ENCODE results near the gene DIP2C.
"Not testable (repeated sequence)": the region's sequence is repeated elsewhere in the genome, so short reads cannot be mapped to it uniquely, and the experiment has no call there.

The DIP2C gene

DNA sequence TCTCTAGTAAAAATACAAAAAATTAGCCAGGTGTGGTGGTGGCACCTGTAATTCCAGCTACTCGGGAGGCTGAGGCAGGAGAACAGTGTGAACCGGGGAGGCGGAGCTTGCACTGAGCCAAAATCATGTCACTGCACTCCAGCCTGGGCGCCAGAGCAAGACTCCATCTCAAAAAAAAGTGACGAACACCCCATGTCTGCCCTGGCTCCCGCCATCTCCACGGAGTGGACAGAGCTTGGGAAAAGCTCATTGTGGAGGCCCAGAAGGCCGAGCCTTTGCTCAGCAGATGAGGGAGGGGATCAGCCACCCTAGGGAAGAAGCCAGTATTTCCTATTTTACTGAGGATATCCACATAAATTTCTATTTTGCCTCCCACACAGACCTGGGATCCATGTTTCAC lies 136.8 kb downstream of the DIP2C start:
- DNase-seq, result no peak

DNA sequence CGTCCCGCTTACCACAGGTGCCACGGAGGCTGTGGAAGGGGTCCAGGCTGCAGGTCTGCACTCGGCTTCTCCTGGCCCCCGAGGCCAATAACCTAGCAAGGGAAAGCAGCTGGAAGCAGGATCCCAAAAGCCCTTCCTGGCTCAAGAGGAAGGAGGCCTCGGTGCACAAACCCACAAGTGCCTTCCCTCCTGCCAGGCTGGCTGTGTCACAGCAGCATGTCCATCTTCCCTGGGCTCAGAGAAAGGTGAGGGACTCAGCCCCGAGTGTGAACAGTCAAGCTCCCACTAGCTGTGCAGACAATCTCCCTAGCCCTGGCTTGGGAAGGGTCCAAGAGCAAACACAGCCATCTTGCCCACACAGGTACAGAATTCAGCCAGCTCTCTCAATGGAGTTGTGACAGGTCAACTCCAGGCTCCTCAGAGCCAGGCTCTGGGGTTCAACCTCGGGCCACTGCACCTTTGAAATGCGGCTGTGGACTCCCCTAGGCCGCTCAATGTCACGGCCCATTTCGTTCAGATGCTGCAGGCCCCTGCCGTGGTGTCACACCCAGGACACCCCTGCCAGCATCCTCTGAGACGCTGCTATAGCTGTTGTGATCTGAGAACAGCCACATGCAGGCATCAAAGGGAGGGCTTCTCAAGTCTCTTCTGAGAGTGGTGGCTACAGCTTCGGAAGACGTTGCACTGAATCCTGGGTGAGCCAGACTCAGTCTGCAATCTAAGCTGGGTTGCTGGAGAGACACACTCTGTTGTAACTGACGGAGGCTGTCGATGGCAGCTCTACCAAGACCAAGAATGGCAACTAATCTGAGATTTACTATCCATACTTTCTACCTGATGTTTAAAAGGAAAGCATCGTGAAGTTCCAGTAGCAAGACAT lies 137.9 kb downstream of the DIP2C start:
- DNase-seq, result no peak

DNA sequence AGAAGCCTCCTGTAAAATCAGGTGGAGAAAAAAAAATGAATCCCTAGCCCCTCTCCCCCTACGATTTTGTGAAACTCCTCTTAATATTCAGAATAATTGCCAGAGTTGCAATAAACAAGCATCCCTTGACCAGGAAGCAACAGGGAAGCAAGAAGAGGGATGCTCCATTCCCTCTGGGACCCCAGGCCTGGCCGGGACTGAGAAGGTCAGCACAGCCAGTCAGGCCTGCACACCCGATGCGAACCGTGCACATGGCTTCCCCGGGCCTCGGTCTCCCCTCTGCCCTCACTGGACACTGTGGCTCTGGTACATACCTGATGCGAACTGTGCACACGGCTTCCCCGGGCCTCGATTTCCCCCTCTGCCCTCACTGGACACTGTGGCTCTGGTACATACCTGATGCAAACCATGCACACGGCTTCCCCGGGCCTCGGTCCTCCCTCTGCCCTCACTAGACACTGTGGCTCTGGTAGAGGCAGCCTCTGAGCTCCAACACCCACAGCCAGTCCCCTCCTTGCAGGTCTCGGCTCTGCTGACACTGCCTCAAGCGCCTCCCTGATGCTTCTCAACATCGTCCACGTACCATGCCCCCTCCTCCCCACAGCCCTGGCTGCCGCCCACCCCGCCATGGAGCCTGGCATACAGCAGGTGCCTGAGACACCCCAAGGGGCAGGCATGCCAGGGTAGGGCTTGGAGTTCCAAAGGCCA lies 138.6 kb downstream of the DIP2C start:
- no peak for DNase-seq

DNA sequence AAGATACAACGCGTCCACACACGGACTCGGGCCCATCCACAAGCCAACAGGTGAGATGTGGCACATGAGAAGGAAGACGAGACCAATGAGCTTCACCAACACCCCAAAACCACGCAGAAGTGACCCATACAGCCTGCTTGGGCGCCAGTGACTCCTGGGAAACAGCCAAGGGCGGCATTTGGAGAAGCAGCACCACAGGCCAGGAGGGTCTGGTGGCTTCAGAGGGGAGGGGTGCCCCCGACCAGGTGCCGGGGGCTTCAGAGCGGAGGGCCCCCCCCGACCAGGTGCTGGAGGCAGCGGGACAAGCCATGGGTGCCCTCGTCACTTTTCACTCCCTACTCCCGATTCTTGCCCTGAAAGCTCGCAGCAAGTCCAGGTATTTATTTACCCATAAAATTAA lies 140.1 kb downstream of the DIP2C start:
- no peak for DNase-seq

DNA sequence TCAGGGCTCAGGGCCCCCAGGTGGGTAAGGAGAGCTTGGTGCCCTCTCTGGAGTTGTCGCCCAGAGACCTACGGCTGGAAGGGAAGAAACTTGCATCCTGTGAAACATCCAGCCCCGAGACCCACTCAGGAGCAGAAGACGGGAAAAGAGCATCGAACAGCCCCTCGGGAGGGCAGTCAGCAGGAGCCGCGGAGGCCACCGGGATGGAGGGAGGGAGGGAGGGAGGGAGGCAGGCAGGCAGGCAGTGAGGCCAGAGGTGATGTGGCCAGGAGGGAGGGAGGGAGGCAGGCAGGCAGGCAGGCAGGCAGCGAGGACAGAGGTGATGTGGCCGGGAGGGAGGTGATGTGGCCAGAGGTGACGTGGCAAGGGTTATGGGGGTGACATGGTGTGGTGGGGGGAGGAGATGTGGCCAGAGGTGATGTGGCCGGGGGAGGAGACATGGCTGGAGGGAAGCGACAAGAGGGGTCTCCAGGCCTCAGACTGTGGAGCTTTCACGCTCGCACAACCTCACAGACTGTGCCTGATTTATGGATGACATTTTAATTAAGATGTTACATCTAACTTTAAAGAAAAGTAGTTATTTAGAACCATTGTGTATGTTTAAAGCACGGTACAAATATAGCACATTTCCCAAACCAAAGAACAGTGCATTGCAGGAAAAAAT lies 141.1 kb downstream of the DIP2C start:
- no peak for DNase-seq

DNA sequence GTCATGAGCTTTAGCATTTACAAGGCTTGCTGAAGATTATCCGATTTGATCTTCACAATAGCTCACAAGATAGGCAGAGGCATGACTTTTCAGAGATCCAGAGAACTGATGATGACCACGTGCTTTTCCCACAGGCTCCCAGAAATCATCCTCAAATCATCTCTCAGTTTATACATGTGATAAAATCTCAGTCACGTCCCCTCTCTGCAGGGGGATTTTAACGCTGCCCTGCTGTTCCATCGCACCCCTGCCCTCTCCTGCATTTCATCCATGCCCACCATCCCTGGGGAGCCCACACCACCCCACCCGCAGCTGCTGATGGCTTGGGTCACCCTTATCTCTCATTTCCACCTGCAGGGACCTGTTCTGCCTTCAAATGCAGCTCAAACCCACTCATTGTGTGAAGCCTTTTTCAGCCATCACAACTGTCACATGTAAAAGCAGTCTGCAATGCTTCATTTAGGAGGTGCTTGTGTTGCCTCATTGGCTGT lies 141.8 kb downstream of the DIP2C start:
- no peak for DNase-seq

DNA sequence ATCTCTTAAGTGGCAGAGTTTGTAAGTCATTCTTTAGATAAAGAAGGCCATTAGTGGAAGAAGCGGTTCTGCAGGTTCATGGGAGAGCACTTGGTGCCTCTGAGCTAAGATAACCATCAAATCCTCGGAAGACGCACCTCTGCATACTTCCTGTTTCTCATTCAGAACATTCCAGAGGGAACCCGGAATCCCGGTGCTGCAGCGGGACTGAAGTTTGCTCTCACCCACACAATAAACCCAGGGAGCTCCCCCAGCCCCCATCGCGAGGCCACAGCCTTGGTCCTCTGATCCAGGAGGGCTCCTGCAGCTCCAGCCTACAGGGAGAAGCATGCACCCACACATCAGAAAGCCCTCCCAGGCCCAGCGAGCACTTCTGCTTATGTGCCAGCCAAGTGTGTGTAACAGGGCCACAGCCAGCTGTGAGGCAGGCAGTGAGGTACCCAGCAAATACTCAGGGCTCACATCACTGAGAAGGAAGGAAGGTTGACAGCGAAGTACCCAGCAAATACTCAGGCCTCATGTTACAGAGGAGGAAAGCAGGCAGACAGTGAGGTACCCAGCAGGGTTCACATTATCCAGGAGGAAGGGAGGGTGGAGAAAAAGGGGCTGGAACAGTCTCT lies 142.4 kb downstream of the DIP2C start:
- no peak for DNase-seq

DNA sequence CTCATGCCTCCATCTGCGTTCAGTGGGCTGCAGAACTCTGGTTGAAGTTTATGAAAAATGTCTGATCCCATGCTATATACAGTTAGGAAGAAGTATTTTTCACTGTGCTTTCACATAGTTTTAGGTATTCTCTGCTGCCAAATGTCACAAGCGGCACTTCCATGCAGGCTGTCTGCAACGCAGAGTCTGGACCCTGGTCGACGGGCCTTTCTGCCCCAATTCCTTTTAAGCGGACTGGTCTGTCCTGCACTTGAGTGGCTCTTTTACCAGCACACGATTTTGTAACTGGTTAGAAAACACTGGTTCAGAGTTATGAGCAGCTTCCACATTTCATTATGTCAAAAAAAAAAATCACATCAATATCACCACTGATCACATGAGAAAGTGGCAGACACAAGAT lies 143.0 kb downstream of the DIP2C start:
- no peak for DNase-seq

DNA sequence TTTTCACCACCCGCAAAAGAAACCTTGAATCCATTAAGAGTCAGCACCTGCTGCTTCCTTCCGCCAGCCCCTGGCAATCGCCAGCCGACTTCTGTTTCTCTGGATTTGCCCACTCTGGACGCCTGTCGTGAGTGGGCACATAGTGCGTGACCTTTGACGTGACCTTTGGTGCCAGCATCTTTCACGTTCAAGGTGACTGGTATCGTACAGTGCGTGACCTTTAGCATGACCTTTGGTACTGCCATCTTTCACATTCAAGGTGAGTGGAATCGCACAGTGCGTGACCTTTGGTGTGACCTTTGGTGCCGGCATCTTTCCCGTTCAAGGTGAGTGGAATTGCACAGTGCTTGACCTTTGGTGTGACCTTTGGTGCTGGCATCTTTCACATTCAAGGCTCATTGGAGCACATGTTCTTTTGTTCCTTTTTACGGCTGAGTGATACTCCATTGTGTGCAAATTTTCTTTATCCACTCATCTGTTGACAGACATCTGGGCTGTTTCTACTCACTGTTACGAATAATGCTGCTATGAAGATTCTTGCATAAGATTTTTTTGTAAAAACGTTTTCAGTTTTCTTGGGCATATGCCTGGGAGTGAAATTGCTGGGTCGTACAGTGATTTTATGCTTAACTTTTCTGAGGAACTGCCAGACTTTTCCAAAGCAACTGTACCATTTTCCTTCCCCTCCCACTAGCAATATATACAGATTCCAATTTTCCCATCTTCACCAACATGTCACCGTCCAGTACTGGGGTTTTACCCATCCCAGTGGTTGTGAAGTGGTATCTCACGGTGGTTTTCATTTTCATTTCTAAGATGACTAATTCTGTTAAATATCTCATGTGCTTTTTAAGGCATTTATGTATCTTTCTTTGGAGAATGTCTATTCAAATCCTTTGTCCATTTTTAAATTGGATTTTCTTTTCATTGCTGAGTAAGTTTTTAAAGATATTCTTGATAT lies 145.3 kb downstream of the DIP2C start:
- no peak for DNase-seq

DNA sequence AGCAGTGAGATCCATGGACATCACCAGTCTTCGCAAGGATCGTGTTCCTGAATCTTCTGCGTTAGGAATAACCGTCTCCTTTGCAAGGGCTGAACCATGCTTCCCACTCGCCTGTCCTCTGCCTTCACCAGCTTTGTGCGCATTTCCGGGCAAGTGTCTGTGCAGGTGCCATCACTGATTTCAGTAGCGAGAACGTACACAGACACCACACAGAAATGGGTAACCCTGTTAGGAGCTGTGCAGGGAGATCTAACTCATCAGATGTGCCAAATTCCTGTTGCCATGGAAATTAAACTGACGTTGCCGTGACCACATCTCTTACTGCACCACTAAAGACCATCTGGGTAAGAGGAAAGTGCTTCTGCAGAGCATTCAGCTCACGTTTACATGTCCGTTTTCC lies 146.3 kb downstream of the DIP2C start:
- no peak for DNase-seq

DNA sequence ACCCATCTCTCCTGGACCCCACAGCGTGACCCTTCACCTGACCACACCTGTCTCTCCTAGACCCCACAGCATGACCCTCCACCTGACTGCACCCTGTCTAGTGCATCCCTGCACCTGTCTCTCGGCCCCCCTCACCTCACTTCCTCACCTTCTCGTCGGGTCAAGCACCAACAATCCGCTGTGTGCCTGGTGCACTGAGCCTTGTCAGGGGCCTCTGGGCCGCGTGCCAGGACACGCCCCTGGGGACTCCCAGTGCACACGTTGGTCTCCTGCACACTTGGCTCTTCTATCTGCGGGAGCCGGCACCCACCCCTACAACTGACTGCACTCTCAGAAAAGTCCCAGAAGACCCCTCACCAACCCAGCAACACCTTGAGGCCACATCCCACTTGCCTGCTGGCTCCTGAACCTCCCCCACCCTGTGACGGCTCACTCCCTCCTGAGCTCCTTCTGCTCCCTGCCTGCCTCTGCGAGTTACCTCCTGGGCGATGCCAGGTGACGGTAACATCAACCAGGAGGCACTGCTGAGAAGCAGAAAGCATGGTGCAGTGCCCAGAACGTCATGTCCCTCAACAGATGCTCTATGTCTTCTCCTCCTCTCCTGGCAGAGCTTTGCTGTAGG lies 147.6 kb downstream of the DIP2C start:
- DNase-seq, result no peak

DNA sequence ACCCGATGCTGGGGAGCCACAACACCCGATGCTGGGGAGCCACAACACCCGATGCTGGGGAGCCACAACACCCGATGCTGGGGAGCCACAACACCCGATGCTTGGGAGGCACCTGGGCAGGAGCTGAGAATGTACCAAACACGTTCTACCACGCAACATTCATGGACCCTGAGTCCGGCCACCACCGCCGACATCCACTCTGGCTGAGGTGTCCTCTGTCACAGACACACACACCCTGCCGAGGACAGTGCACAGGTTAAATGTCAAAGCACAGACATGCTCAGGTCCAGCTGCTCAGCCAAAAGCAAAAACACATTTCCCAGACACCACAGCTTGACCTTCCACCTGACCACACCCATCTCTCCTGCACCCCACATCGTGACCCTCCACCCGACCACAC lies 148.4 kb downstream of the DIP2C start:
- DNase-seq, result no peak

DNA sequence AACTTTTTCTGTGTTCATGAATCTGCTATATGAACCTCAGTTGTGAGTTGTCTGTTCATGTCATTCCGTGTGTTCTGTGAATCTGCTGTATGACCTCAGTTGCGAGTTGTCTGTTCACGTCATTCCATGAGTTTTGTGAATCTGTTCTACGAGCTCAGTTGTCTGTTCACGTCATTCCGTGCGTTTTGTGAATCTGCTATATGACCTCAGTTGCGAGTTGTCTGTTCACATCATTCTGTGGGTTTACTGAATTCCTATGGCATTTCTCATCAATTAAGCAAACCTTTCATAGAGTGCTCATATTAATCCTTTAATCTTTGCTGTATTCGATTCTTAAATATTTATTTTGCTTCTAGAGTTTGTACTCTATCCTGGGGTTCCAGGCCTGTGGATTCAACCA lies 150.6 kb downstream of the DIP2C start:
- no peak for DNase-seq

DNA sequence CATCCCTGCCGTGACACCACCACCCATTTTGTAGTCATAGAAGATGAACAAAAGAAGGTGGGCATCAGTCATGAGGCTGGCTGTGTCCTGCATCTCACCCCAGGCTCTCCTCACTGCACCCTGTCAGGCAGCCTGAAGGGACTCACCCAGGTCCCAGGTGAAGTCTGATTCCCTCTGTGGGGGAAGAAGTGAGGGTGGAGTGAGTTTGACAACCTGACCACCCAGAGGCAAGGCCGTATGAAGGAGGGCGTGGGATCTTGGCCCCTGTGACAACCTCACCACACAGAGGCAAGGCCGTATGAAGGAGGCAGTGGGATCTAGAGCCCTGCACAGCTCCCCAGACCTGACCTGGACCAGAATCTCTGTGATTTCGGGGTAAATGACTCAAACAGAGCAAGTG lies 152.5 kb downstream of the DIP2C start:
- DNase-seq, result no peak

DNA sequence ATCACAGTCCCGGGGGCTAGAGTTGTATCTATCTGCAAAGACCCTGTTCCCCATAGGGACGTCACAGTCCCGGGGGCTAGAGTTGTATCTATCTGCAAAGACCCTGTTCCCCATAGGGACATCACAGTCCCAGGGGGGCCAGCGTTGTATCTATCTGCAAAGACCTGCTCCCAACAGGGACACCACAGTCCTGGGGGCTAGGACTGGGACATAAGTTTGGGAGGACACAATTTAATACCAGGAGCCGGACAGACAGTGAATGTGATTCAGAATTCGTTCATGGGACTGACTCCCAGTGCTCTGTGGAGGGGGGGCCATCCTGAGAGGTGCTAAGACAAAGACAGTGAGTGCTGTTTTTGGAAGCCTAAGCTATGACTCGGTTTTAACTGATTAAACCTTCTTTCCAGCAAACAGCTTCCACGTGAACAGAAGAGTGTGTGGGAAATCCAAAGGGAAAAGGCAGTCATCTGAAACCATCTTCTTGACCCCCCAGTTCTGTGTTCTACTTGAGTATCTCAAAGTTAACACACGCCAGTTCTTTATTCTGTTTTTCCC lies 153.0 kb downstream of the DIP2C start:
- DNase-seq, result no peak

DNA sequence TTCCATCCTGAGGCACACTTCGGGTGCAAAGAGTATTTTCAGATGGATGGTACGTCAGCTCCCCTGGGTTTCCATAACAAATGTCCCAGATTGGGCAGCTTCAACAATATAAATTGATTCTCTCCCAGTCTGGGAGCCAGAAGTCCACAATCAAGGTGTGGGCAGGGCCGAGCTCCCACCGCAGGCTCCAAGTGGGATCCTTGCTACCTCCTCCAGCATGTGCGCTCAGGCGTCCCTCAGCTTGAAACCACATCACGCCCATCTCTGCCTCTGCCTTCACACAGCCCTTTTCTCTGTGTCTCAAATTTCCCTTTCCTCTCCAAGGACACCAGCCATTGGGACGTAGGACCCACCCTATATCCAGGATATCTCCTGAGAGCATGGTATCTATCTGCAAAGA lies 153.5 kb downstream of the DIP2C start:
- DNase-seq, result no peak

DNA sequence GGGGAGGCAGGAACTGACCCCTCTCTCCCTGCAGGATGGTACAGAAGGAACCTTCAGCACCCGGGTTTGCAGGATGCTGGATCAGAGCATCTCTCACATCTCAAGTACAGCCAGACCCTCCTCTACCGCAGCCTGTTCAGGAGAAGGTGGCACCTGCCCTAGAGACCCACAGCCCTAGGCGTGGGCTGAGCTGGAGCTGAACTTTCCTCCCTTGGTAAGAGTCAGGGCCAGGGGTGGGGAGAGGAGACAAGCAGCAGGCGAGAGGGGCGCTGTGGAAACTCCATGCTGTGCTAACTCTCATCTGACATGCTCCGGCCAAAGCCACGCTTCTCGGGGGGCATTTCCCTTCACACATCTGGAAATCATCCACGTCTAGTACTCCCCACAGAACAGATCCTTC lies 154.4 kb downstream of the DIP2C start:
- DNase-seq, result no peak

DNA sequence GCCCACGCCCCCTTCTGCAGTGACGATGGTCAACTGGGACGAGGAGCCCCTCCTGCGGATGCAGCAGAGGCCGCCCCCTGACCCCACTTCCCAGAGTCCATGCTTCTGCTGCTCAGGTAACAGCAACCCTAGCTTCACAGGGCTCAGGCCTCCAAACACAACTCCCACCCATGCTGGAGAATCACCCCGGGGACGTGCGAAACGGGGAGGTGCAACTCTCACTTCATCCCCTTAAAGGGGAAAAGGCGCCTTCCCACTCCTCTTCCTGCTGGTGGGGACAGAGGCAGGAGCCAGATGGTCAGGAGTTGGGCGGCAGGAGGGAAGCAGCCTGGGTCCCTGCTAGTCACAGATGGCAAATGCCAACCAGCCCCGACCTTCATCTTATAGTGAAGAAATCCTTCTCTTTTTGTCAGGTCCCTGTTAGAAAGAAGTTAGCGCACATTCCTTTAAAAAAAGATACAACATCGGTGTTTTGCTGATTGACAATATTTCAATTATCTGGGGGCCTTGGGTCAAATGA lies 155.4 kb downstream of the DIP2C start:
- DNase-seq, result no peak

DNA sequence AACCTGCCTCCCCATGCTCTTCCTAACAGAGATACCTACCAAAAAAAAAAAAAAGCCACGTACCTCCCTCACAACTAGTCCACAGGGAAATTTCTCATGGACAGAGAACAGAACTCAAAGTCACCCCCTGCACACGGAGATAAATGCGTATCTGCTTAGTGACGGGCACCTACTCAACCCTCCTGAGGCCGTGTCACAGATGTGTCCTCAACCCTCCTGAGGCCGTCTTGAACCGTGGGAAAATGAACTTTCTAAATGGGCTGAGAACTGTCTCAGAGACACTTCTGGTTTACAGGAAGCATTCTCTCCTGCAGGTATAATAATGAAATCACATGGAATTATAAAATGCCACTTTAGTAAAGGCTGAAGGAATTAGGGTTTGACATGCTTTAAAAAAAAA lies 155.9 kb downstream of the DIP2C start:
- DNase-seq, result no peak

DNA sequence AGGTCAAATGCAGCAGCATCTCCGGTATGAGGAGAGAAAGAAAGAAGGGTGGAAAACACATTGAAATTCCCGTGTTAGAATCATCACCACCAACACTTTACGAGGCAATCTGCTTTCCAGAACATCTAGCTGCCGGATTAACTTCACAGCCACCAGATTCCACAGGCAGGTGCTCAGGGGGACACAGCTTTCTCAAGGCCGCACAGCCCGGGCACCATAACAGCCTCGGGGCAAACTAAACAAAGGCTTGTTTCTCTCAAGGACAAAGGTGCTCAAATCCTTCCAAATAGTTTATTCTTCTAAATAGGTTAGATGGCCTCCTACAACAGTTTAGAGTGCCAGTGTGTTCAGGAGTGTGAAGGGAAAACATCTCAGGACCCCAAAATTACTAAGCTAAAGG lies 156.3 kb downstream of the DIP2C start:
- DNase-seq, result no peak

DNA sequence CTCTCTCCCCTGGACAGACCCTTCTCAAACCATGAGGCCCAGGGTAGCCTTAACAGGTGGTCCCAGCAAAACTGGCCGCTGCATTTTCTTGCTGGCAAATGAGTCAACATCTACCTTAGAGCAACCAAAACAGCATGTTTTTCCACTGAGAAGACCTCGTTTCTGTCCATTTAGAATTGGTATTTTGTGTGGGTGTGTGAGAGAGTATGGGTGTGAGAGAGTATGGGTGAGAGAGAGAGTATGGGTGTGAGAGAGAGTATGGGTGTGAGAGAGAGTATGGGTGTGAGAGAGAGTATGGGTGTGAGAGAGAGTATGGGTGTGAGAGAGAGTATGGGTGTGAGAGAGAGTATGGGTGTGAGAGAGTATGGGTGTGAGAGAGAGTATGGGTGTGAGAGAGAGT lies 157.1 kb downstream of the DIP2C start:
- DNase-seq, result not testable (repeated sequence)
